AG04449 (cell line): ENCODE data around the gene TRIM27.
"Not testable (repeated sequence)": the region's sequence is repeated elsewhere in the genome, so short reads cannot be mapped to it uniquely, and the experiment has no call there.

Source experiments
- CTCF ChIA-PET: fragments of 350-600 bp; formaldehyde crosslinking; extraction: SDS; loops from one replicate; lab custom pipeline; 2021; ENCODE audit warnings: antibody characterized with exemption; lab: Yijun Ruan, JAX
- POLR2A ChIA-PET: fragments of 400-600, 350-600 bp; formaldehyde crosslinking; extraction: SDS; loops from one replicate; lab custom pipeline; 2020; ENCODE audit warnings: antibody characterized with exemption, inconsistent platforms; lab: Yijun Ruan, JAX
- DNase-seq: peaks from one replicate; pipeline ENCODE4 v3.0.0-alpha.2; 2010; ENCODE audit warnings: low read depth, low spot score
- H3K4me3 ChIP-seq: 2 replicates; pipeline ENCODE4 v1.5.1; 2011; ENCODE audit warnings: low read depth, mild to moderate bottlenecking, control low read depth, low read length
- TF ChIP-seq, protein P1 (sequence below): IDR thresholded peaks from one replicate; pipeline ENCODE4 v1.5.1; 2011; ENCODE audit warnings: mild to moderate bottlenecking, moderate library complexity, low read length, control low read depth, inconsistent platforms; ENCODE audit not compliant: insufficient read depth; ENCODE audit errors: missing control alignments

TRIM27 gene

GRCh38 chr6:28880519-28880893, 43.3 kb downstream of the TRIM27 start:
- H3K4me3 ChIP-seq: peak overlapping the region; percentile 75
- ChIA-PET POLR2A (interaction anchor here (2.5 kb wide), 1 partner anchor 15 kb away, joined by 9 read pairs; no protein-coding TSS in a partner anchor), CTCF (interaction anchor here (1.0 to 1.9 kb wide), 3 partner anchors 16 to 136 kb away, joined by 3 to 7 read pairs (median 4); no protein-coding TSS in a partner anchor)
- DNase-seq: no peak
- TF ChIP-seq, protein P1, sequence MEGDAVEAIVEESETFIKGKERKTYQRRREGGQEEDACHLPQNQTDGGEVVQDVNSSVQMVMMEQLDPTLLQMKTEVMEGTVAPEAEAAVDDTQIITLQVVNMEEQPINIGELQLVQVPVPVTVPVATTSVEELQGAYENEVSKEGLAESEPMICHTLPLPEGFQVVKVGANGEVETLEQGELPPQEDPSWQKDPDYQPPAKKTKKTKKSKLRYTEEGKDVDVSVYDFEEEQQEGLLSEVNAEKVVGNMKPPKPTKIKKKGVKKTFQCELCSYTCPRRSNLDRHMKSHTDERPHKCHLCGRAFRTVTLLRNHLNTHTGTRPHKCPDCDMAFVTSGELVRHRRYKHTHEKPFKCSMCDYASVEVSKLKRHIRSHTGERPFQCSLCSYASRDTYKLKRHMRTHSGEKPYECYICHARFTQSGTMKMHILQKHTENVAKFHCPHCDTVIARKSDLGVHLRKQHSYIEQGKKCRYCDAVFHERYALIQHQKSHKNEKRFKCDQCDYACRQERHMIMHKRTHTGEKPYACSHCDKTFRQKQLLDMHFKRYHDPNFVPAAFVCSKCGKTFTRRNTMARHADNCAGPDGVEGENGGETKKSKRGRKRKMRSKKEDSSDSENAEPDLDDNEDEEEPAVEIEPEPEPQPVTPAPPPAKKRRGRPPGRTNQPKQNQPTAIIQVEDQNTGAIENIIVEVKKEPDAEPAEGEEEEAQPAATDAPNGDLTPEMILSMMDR: no peak

DNA sequence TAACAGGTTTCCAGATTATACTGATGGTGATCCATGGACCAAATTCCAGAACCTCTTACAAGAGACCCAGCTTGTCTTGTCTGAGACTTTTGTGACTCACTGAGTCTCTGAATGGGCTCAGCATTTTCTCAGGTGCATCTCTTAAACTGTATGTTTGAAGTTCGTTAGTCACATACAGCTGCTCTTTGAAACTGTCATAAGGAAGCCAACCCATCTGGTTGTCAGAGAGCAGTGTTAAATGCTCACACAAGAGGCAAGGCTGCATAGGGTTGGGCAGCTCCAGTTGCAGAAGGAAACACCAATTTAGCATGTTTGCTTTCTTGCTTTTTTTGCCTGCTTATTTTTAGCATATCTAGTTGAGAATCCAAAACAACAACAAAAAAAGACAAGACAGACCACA, 47.1 kb downstream of the TRIM27 start:
- no peak overlapping the region for H3K4me3 ChIP-seq
- DNase-seq: no peak
- ChIA-PET POLR2A (no interaction called here), CTCF (no interaction called here)
- TF ChIP-seq, protein P1: no peak

DNA sequence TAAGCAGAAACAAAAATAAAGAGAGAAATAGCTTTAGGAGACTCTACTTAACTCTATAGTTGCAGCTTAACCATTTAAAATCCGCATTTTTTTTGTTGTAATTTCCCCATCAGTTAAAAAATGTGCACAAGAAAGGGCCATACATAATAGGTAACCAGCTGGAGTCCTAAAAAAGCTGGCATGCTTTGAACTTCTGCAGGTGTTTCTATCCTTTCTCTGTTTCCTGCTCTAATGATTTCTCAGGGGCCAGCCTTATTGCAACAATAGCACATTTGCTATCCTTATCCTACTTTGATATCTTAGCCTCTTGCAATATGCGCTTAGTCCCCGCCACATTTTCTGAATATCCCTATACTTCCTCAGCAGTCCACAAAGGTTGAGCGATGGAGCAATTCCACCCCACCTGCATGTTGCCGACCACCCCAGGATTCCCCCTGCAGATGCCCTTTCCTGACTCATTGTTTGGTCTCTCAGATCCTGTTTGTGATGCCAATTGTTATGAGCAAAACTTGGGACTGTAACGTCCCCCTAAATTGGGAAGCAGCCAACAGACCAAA, 48.5 kb downstream of the TRIM27 start:
- TF ChIP-seq, protein P1: no peak
- ChIA-PET CTCF (interaction anchor here (1.5 kb wide), 1 partner anchor 9 kb away, joined by 5 read pairs; no protein-coding TSS in a partner anchor), POLR2A (no interaction called here)
- H3K4me3 ChIP-seq: no peak overlapping the region
- no peak for DNase-seq

DNA sequence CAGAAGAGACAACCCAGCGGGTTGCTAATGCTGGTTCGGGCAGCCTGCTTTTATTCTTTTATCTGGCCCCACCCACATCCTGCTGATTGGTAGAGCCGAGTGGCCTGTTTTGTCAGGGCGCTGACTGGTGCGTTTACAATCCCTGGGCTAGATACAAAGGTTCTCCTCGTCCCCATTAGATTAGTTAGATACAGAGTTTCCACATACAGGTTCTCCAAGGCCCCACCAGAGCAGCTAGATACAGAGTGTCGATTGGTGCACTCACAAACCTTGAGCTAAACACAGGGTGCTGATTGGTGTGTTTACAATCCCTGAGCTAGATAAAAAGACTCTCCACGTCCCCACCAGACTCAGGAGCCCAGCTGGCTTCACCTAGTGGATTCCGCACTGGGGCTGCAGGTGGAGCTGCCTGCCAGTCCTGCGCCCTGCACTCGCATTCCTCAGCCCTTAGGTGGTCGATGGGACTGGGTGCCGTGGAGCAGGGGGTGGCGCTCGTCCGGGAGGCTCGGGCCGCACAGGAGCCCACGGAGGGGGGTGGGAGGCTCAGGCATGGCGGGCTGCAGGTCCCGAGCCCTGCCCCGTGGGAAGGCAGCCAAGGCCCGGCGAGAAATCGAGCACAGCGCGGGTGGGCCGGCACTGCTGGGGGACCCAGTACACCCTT, 51.5 kb downstream of the TRIM27 start:
- POLR2A ChIA-PET, CTCF ChIA-PET, H3K4me3 ChIP-seq, DNase-seq: not testable (repeated sequence)

GRCh38 chr6:28871335-28872156, 52.2 kb downstream of the TRIM27 start:
- no peak overlapping the region for H3K4me3 ChIP-seq
- ChIA-PET POLR2A (no interaction called here), CTCF (no interaction called here)
- TF ChIP-seq, protein P1: no peak
- DNase-seq: no peak

GRCh38 chr6:28868873-28869272, 54.9 kb downstream of the TRIM27 start:
- DNase-seq: no peak
- CTCF ChIA-PET: interaction anchor here (1.6 kb wide), 1 partner anchor 27 kb away, joined by 4 read pairs; no protein-coding TSS in a partner anchor
- TF ChIP-seq, protein P1: no peak
- POLR2A ChIA-PET: no interaction called here
- H3K4me3 ChIP-seq: no peak overlapping the region
